ENCODE results near the gene HSD17B12. TPM values are rescaled to one million over a fixed set of nuclear protein-coding genes. Genes with fewer than 3 reads are reported as not detected.
A peak's percentile ranks its signal among the peaks of the same experiment; 100 is the strongest.

The HSD17B12 gene
- total and polyA plus RNA-seq, 2 of the 13 experiments (the other 11 are each of a cell fraction or from before 2014, with no cell fraction given): 50.3 to 117 TPM

DNA sequence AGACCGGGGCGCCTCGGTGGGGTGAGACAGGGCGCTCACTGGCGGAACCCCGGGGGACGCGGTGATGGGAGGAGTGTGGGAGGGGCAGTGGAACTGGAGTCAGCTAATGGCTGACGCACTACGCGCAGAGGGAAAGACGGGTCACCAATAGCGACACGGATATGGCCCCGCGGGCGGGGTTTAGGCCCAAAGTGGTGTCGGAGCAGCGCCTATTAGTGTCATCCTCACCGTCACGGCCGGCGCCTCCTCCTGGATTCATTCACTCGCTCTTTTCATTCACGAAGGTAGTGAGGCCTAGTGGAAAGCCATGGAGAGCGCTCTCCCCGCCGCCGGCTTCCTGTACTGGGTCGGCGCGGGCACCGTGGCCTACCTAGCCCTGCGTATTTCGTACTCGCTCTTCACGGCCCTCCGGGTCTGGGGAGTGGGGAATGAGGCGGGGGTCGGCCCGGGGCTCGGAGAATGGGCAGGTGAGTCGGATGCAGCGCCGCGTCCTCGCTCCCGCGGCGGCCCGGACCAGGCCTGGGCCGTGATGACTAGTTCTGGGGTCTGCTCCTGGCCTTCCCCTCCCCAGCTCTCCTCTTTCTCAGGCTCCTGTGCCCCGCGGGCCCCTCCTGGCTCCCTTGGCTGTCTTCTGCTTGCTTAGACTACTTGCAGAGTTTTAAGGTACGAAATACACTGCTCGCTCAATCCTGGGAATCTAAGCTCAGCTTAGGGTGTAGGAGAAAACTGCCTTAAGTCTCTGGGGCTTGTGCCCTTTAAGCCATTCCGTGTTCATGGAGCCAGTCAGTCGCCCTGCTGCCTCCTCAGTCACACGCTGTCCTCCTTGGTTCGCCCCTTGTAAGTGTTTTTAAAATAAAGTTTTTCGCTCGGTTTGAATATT, at the start of gene HSD17B12 (continued):
- TF ChIP-seq, protein P1, sequence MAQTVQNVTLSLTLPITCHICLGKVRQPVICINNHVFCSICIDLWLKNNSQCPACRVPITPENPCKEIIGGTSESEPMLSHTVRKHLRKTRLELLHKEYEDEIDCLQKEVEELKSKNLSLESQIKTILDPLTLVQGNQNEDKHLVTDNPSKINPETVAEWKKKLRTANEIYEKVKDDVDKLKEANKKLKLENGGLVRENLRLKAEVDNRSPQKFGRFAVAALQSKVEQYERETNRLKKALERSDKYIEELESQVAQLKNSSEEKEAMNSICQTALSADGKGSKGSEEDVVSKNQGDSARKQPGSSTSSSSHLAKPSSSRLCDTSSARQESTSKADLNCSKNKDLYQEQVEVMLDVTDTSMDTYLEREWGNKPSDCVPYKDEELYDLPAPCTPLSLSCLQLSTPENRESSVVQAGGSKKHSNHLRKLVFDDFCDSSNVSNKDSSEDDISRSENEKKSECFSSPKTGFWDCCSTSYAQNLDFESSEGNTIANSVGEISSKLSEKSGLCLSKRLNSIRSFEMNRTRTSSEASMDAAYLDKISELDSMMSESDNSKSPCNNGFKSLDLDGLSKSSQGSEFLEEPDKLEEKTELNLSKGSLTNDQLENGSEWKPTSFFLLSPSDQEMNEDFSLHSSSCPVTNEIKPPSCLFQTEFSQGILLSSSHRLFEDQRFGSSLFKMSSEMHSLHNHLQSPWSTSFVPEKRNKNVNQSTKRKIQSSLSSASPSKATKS (CRISPR knock-in tag; IDR thresholded peaks at IDR 0.05): no peak
- TF ChIP-seq ZNF772 (CRISPR knock-in tag; IDR thresholded peaks at IDR 0.05) (no peak; the same call in 1 of the 2 replicates), SRF (IDR thresholded peaks at IDR 0.05; ENCODE audit: low read depth, low read length) (no peak), ZFX (CRISPR knock-in tag; IDR thresholded peaks at IDR 0.05; ENCODE audit: low read depth) (peak; percentile 99), SKI (IDR thresholded peaks at IDR 0.05; ENCODE audit: partially characterized antibody) (no peak), ZNF839 (CRISPR knock-in tag; IDR thresholded peaks at IDR 0.05; ENCODE audit: borderline replicate concordance) (no peak), ZNF44 (CRISPR knock-in tag; IDR thresholded peaks at IDR 0.05) (peak; percentile 40; the same call in 1 of the 2 replicates), ATF7 (IDR thresholded peaks at IDR 0.05) (no peak), ATF7 (CRISPR knock-in tag; IDR thresholded peaks at IDR 0.05) (no peak), SIX1 (CRISPR knock-in tag; IDR thresholded peaks at IDR 0.05; ENCODE audit: borderline replicate concordance) (no peak; the same call in 1 of the 2 replicates)
- TF ChIP-seq, protein P2, sequence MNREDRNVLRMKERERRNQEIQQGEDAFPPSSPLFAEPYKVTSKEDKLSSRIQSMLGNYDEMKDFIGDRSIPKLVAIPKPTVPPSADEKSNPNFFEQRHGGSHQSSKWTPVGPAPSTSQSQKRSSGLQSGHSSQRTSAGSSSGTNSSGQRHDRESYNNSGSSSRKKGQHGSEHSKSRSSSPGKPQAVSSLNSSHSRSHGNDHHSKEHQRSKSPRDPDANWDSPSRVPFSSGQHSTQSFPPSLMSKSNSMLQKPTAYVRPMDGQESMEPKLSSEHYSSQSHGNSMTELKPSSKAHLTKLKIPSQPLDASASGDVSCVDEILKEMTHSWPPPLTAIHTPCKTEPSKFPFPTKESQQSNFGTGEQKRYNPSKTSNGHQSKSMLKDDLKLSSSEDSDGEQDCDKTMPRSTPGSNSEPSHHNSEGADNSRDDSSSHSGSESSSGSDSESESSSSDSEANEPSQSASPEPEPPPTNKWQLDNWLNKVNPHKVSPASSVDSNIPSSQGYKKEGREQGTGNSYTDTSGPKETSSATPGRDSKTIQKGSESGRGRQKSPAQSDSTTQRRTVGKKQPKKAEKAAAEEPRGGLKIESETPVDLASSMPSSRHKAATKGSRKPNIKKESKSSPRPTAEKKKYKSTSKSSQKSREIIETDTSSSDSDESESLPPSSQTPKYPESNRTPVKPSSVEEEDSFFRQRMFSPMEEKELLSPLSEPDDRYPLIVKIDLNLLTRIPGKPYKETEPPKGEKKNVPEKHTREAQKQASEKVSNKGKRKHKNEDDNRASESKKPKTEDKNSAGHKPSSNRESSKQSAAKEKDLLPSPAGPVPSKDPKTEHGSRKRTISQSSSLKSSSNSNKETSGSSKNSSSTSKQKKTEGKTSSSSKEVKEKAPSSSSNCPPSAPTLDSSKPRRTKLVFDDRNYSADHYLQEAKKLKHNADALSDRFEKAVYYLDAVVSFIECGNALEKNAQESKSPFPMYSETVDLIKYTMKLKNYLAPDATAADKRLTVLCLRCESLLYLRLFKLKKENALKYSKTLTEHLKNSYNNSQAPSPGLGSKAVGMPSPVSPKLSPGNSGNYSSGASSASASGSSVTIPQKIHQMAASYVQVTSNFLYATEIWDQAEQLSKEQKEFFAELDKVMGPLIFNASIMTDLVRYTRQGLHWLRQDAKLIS (CRISPR knock-in tag; IDR thresholded peaks at IDR 0.05): peak; percentile 61; the same call in 1 of the 2 replicates
- TF ChIP-seq, protein P3, sequence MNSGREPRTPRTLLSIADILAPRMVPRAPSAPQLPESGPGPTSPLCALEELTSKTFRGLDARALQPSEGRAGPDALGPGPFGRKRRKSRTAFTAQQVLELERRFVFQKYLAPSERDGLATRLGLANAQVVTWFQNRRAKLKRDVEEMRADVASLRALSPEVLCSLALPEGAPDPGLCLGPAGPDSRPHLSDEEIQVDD (CRISPR knock-in tag; IDR thresholded peaks at IDR 0.05; ENCODE audit: borderline replicate concordance): 0 out of 2 replicates have a peak, but pooled peaks have one; percentile 52
- TF ChIP-seq, protein P4, sequence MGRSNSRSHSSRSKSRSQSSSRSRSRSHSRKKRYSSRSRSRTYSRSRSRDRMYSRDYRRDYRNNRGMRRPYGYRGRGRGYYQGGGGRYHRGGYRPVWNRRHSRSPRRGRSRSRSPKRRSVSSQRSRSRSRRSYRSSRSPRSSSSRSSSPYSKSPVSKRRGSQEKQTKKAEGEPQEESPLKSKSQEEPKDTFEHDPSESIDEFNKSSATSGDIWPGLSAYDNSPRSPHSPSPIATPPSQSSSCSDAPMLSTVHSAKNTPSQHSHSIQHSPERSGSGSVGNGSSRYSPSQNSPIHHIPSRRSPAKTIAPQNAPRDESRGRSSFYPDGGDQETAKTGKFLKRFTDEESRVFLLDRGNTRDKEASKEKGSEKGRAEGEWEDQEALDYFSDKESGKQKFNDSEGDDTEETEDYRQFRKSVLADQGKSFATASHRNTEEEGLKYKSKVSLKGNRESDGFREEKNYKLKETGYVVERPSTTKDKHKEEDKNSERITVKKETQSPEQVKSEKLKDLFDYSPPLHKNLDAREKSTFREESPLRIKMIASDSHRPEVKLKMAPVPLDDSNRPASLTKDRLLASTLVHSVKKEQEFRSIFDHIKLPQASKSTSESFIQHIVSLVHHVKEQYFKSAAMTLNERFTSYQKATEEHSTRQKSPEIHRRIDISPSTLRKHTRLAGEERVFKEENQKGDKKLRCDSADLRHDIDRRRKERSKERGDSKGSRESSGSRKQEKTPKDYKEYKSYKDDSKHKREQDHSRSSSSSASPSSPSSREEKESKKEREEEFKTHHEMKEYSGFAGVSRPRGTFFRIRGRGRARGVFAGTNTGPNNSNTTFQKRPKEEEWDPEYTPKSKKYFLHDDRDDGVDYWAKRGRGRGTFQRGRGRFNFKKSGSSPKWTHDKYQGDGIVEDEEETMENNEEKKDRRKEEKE (IDR thresholded peaks at IDR 0.05): no peak
- TF ChIP-seq, protein P5, sequence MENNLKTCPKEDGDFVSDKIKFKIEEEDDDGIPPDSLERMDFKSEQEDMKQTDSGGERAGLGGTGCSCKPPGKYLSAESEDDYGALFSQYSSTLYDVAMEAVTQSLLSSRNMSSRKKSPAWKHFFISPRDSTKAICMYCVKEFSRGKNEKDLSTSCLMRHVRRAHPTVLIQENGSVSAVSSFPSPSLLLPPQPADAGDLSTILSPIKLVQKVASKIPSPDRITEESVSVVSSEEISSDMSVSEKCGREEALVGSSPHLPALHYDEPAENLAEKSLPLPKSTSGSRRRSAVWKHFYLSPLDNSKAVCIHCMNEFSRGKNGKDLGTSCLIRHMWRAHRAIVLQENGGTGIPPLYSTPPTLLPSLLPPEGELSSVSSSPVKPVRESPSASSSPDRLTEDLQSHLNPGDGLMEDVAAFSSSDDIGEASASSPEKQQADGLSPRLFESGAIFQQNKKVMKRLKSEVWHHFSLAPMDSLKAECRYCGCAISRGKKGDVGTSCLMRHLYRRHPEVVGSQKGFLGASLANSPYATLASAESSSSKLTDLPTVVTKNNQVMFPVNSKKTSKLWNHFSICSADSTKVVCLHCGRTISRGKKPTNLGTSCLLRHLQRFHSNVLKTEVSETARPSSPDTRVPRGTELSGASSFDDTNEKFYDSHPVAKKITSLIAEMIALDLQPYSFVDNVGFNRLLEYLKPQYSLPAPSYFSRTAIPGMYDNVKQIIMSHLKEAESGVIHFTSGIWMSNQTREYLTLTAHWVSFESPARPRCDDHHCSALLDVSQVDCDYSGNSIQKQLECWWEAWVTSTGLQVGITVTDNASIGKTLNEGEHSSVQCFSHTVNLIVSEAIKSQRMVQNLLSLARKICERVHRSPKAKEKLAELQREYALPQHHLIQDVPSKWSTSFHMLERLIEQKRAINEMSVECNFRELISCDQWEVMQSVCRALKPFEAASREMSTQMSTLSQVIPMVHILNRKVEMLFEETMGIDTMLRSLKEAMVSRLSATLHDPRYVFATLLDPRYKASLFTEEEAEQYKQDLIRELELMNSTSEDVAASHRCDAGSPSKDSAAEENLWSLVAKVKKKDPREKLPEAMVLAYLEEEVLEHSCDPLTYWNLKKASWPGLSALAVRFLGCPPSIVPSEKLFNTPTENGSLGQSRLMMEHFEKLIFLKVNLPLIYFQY (CRISPR knock-in tag; IDR thresholded peaks at IDR 0.05; ENCODE audit: borderline replicate concordance): no peak
